HepG2 (cell line): ENCODE results near the gene AKR7A3. TPM values are rescaled to one million over a fixed set of nuclear protein-coding genes. Genes with fewer than 3 reads are reported as not detected.

Source experiments
- ARNT2 ChIP-seq: sonication (generic); formaldehyde crosslinking; IDR thresholded peaks from 2 replicates; pipeline ENCODE4 v1.8.0; 2022; ENCODE audit warnings: mild to moderate bottlenecking, low read depth, missing genetic modification reagents, moderate library complexity
- ARNTL ChIP-seq: sonication (generic); formaldehyde crosslinking; IDR thresholded peaks from 2 replicates; pipeline ENCODE4 v1.4.0; 2020; ENCODE audit warnings: mild to moderate bottlenecking, missing genetic modification reagents
- CBX5 ChIP-seq: sonication (generic); formaldehyde crosslinking; IDR thresholded peaks from 2 replicates; pipeline ENCODE4 v1.4.0; 2020; ENCODE audit warnings: missing genetic modification reagents, borderline replicate concordance
- RAD51 ChIP-seq: fragments of 450-650 bp; IDR thresholded peaks from 2 replicates; pipeline ENCODE4 v1.6.1; 2016; ENCODE audit warnings: borderline replicate concordance
- RORA ChIP-seq: sonication (generic); formaldehyde crosslinking; IDR thresholded peaks from 2 replicates; pipeline ENCODE4 v1.5.0; 2020; ENCODE audit warnings: mild to moderate bottlenecking, missing genetic modification reagents, moderate library complexity
- SMAD3 ChIP-seq: sonication (generic); formaldehyde crosslinking; IDR thresholded peaks from 2 replicates; pipeline ENCODE4 v1.4.0; 2020; ENCODE audit warnings: missing genetic modification reagents
- SOX6 ChIP-seq, 2 experiments: fragments of 450-650 bp in 1 of 2; sonication (generic) in 1 of 2; formaldehyde crosslinking in 1 of 2; IDR thresholded peaks; 2 replicates each; pipeline versions ENCODE4 v1.4.0 to v1.6.1; 2017 to 2020; ENCODE audit warnings: antibody characterized with exemption in 1 of 2, mild to moderate bottlenecking in 1 of 2, missing genetic modification reagents in 1 of 2
- ZNF777 ChIP-seq: sonication (generic); formaldehyde crosslinking; IDR thresholded peaks from 2 replicates; pipeline ENCODE4 v1.4.0; 2020; ENCODE audit warnings: missing genetic modification reagents
- polyA plus RNA-seq, 8 experiments: library from polyadenylated mRNA; depleted of rRNA in 3 of 8; stranded (reverse) in 7 of 8; unstranded in 1 of 8; fragments of >200 nt; fragmentation: Illumina TruSeq in 4 of 8; extraction: Trizol in 4 of 8; gene quantifications; 2 replicates each; pipeline versions ENCODE4 v1.2.1 to v1.2.3, GENCODE V29; 2011 to 2016; ENCODE audit warnings: low read depth in 4 of 8, missing spikeins in 1 of 8, mixed read lengths in 1 of 8; ENCODE audit not compliant: insufficient read depth in 1 of 8
- total RNA-seq, 5 experiments: library from RNA; depleted of rRNA; stranded (reverse); fragments of >200 nt; fragmentation: Illumina TruSeq; extraction: Trizol; gene quantifications; 2 replicates each; pipeline ENCODE4 v1.2.3, GENCODE V29; 2016; ENCODE audit warnings: low read depth in 1 of 5
- TF ChIP-seq, protein P1 (sequence below): sonication (generic); formaldehyde crosslinking; IDR thresholded peaks from 2 replicates; pipeline ENCODE4 v1.5.1; 2020; ENCODE audit warnings: mild to moderate bottlenecking, missing genetic modification reagents, moderate library complexity
- TF ChIP-seq, protein P2 (sequence below): sonication (generic); formaldehyde crosslinking; IDR thresholded peaks from 2 replicates; pipeline ENCODE4 v1.5.0; 2020; ENCODE audit warnings: mild to moderate bottlenecking, missing genetic modification reagents
- TF ChIP-seq, protein P3 (sequence below): sonication (generic); formaldehyde crosslinking; IDR thresholded peaks from 2 replicates; pipeline ENCODE4 v1.4.0; 2020; ENCODE audit warnings: missing genetic modification reagents
- TF ChIP-seq, protein P4 (sequence below): sonication (generic); formaldehyde crosslinking; IDR thresholded peaks from 2 replicates; pipeline ENCODE4 v1.5.0; 2020; ENCODE audit warnings: mild to moderate bottlenecking, missing genetic modification reagents, moderate library complexity
- TF ChIP-seq, protein P5 (sequence below): IDR thresholded peaks from 2 replicates; pipeline ENCODE4 v1.6.1; 2018; ENCODE audit warnings: missing genetic modification reagents
- TF ChIP-seq, protein P6 (sequence below): sonication (generic); formaldehyde crosslinking; IDR thresholded peaks from 2 replicates; pipeline ENCODE4 v1.5.0; 2020; ENCODE audit warnings: missing genetic modification reagents

Gene AKR7A3
- total and polyA plus RNA-seq, 2 of the 13 experiments (the other 11 are each of a cell fraction or from before 2014, with no cell fraction given), result 0.58 to 1.00 TPM

DNA sequence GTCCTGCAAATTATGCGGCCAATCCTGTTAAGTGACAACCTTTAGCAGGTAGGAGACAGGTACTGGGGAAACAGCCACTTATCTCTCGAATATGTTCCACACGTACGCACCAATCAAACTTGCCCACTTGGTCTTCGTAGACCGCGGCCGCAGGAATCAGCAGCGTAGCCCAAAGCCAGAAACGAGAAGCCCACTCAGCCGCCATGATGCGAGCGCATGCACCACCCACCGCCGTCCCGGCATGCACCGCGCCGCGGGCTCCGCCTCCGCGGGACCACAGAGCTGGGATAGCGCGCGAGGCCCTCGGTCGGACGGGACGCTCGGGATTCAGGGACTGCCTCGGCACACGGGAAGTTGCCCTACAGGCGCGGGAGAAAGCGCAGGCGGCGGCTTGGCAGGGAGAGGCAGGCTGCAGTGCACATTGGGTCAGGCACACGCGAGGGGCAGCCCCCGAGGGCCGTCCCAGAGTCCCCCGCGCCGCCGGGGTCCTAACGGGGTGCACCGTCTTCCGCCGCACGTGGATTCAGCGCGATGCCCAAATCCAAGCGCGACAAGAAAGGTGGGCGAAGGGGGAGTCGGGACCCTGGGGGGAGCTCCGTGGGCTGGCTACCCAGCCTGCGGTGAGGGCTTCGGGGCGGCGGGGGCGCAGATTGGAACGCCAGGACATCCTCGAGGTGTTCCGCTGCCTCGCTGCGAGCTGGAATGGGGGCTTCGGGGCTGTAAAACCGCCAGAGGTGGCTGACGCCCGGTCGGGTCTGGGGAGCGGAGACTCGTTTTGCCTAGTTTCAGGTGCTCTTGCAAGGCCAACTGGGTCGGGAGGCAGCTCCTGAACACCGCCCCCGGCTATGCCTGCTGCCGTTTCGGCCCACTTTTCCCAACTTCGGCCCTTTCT lies 37.0 kb downstream of the AKR7A3 start, which contains the start of the genes EMC1 and MRTO4 (continued):
- TF ChIP-seq, protein P1, sequence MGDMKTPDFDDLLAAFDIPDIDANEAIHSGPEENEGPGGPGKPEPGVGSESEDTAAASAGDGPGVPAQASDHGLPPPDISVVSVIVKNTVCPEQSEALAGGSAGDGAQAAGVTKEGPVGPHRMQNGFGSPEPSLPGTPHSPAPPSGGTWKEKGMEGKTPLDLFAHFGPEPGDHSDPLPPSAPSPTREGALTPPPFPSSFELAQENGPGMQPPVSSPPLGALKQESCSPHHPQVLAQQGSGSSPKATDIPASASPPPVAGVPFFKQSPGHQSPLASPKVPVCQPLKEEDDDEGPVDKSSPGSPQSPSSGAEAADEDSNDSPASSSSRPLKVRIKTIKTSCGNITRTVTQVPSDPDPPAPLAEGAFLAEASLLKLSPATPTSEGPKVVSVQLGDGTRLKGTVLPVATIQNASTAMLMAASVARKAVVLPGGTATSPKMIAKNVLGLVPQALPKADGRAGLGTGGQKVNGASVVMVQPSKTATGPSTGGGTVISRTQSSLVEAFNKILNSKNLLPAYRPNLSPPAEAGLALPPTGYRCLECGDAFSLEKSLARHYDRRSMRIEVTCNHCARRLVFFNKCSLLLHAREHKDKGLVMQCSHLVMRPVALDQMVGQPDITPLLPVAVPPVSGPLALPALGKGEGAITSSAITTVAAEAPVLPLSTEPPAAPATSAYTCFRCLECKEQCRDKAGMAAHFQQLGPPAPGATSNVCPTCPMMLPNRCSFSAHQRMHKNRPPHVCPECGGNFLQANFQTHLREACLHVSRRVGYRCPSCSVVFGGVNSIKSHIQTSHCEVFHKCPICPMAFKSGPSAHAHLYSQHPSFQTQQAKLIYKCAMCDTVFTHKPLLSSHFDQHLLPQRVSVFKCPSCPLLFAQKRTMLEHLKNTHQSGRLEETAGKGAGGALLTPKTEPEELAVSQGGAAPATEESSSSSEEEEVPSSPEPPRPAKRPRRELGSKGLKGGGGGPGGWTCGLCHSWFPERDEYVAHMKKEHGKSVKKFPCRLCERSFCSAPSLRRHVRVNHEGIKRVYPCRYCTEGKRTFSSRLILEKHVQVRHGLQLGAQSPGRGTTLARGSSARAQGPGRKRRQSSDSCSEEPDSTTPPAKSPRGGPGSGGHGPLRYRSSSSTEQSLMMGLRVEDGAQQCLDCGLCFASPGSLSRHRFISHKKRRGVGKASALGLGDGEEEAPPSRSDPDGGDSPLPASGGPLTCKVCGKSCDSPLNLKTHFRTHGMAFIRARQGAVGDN, result peak; percentile 98
- peak; percentile 67; the same call in 1 of the 2 replicates for TF ChIP-seq CBX5 (CRISPR knock-in tag)
- TF ChIP-seq, protein P2, sequence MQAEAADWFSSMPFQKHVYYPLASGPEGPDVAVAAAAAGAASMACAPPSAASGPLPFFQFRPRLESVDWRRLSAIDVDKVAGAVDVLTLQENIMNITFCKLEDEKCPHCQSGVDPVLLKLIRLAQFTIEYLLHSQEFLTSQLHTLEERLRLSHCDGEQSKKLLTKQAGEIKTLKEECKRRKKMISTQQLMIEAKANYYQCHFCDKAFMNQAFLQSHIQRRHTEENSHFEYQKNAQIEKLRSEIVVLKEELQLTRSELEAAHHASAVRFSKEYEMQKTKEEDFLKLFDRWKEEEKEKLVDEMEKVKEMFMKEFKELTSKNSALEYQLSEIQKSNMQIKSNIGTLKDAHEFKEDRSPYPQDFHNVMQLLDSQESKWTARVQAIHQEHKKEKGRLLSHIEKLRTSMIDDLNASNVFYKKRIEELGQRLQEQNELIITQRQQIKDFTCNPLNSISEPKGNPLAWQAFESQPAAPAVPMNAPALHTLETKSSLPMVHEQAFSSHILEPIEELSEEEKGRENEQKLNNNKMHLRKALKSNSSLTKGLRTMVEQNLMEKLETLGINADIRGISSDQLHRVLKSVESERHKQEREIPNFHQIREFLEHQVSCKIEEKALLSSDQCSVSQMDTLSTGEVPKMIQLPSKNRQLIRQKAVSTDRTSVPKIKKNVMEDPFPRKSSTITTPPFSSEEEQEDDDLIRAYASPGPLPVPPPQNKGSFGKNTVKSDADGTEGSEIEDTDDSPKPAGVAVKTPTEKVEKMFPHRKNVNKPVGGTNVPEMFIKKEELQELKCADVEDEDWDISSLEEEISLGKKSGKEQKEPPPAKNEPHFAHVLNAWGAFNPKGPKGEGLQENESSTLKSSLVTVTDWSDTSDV (CRISPR knock-in tag), result peak; percentile 89
- TF ChIP-seq, protein P3, sequence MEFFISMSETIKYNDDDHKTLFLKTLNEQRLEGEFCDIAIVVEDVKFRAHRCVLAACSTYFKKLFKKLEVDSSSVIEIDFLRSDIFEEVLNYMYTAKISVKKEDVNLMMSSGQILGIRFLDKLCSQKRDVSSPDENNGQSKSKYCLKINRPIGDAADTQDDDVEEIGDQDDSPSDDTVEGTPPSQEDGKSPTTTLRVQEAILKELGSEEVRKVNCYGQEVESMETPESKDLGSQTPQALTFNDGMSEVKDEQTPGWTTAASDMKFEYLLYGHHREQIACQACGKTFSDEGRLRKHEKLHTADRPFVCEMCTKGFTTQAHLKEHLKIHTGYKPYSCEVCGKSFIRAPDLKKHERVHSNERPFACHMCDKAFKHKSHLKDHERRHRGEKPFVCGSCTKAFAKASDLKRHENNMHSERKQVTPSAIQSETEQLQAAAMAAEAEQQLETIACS, result no peak; the same call in 1 of the 2 replicates
- TF ChIP-seq RAD51, result no peak
- TF ChIP-seq, protein P4, sequence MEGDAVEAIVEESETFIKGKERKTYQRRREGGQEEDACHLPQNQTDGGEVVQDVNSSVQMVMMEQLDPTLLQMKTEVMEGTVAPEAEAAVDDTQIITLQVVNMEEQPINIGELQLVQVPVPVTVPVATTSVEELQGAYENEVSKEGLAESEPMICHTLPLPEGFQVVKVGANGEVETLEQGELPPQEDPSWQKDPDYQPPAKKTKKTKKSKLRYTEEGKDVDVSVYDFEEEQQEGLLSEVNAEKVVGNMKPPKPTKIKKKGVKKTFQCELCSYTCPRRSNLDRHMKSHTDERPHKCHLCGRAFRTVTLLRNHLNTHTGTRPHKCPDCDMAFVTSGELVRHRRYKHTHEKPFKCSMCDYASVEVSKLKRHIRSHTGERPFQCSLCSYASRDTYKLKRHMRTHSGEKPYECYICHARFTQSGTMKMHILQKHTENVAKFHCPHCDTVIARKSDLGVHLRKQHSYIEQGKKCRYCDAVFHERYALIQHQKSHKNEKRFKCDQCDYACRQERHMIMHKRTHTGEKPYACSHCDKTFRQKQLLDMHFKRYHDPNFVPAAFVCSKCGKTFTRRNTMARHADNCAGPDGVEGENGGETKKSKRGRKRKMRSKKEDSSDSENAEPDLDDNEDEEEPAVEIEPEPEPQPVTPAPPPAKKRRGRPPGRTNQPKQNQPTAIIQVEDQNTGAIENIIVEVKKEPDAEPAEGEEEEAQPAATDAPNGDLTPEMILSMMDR (CRISPR knock-in tag), result peak; percentile 16; the same call in 1 of the 2 replicates
- TF ChIP-seq, protein P5, sequence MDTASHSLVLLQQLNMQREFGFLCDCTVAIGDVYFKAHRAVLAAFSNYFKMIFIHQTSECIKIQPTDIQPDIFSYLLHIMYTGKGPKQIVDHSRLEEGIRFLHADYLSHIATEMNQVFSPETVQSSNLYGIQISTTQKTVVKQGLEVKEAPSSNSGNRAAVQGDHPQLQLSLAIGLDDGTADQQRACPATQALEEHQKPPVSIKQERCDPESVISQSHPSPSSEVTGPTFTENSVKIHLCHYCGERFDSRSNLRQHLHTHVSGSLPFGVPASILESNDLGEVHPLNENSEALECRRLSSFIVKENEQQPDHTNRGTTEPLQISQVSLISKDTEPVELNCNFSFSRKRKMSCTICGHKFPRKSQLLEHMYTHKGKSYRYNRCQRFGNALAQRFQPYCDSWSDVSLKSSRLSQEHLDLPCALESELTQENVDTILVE (CRISPR knock-in tag), result peak; percentile 85
- TF ChIP-seq ARNTL (CRISPR knock-in tag), result peak; percentile 95
- TF ChIP-seq, protein P6, sequence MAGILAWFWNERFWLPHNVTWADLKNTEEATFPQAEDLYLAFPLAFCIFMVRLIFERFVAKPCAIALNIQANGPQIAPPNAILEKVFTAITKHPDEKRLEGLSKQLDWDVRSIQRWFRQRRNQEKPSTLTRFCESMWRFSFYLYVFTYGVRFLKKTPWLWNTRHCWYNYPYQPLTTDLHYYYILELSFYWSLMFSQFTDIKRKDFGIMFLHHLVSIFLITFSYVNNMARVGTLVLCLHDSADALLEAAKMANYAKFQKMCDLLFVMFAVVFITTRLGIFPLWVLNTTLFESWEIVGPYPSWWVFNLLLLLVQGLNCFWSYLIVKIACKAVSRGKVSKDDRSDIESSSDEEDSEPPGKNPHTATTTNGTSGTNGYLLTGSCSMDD (CRISPR knock-in tag), result no peak
- no peak for TF ChIP-seq RORA (CRISPR knock-in tag)
- TF ChIP-seq ZNF777, result peak; percentile 16; the same call in 1 of the 2 replicates
- no peak for TF ChIP-seq SOX6 (IDR thresholded peaks at IDR 0.05)
- peak; percentile 75 for TF ChIP-seq SOX6 (CRISPR knock-in tag; IDR thresholded peaks at IDR 0.05)
- peak; percentile 31; the same call in 1 of the 2 replicates for TF ChIP-seq SMAD3 (CRISPR knock-in tag)
- TF ChIP-seq ARNT2 (CRISPR knock-in tag), result peak; percentile 54
